GM23338 (cell line): ENCODE data around the gene IGF2. TPM values are rescaled to one million over a fixed set of nuclear protein-coding genes. Genes with fewer than 3 reads are reported as not detected.

ENCODE experiments used
- ATAC-seq: fragments of 200-7000 bp; cut with Tn5 transposase; 3 replicates; pipeline ENCODE4 v1.9.1; 2020
- DNase-seq: peaks from one replicate; pipeline ENCODE4 v3.0.0-alpha.2; 2015; ENCODE audit warnings: low spot score
- H2AFZ ChIP-seq: fragments of 200-600 bp; sonication (generic); 2 replicates; pipeline ENCODE4 v1.8.0; 2016; ENCODE audit warnings: antibody characterized with exemption, mild to moderate bottlenecking, moderate library complexity
- H3F3A ChIP-seq: fragments of 200-600 bp; sonication (generic); replicated peaks from 2 replicates; pipeline ENCODE4 v1.8.0; 2017; ENCODE audit warnings: antibody characterized with exemption, mixed run types, low read depth
- H3K27ac ChIP-seq: fragments of 200-600 bp; sonication (generic); 2 replicates; pipeline ENCODE4 v1.6.1; 2016; ENCODE audit warnings: low read depth
- H3K27me3 ChIP-seq: fragments of 200-600 bp; sonication (generic); 2 replicates; pipeline ENCODE4 v1.8.0; 2016; ENCODE audit warnings: mild to moderate bottlenecking, mixed run types, moderate library complexity; ENCODE audit not compliant: insufficient read depth
- H3K36me3 ChIP-seq: fragments of 200-600 bp; sonication (generic); 2 replicates; pipeline ENCODE4 v1.8.0; 2016; ENCODE audit warnings: mild to moderate bottlenecking; ENCODE audit not compliant: insufficient read depth
- H3K4me1 ChIP-seq: fragments of 200-600 bp; sonication (generic); 2 replicates; pipeline ENCODE4 v1.8.0; 2016; ENCODE audit warnings: mild to moderate bottlenecking, moderate library complexity; ENCODE audit not compliant: insufficient read depth
- H3K4me2 ChIP-seq: fragments of 200-600 bp; sonication (generic); 2 replicates; pipeline ENCODE4 v1.7.1; 2017; ENCODE audit warnings: mixed run types
- H3K4me3 ChIP-seq: fragments of 200-600 bp; sonication (generic); 2 replicates; pipeline ENCODE4 v1.6.1; 2016; ENCODE audit warnings: mixed run types
- H3K79me2 ChIP-seq: fragments of 200-600 bp; sonication (generic); replicated peaks from 2 replicates; pipeline ENCODE4 v1.8.0; 2017; ENCODE audit warnings: mild to moderate bottlenecking; ENCODE audit not compliant: insufficient read depth
- H3K9me2 ChIP-seq: fragments of 200-600 bp; sonication (generic); 2 replicates; pipeline ENCODE4 v1.8.0; 2017; ENCODE audit not compliant: insufficient read depth
- H4K20me1 ChIP-seq: fragments of 200-600 bp; sonication (generic); replicated peaks from 2 replicates; pipeline ENCODE4 v1.8.0; 2017; ENCODE audit warnings: mild to moderate bottlenecking; ENCODE audit not compliant: insufficient read depth
- H3K27ac Mint-ChIP-seq: 2 replicates; pipeline ENCODE4 v1.8.0; 2020; ENCODE audit warnings: inconsistent platforms, mild to moderate bottlenecking, moderate library complexity, mixed read lengths
- H3K27me3 Mint-ChIP-seq: 3 replicates; pipeline ENCODE4 v1.8.0; 2022; ENCODE audit warnings: low read depth, mild to moderate bottlenecking, moderate library complexity, mixed read lengths, inconsistent platforms; ENCODE audit not compliant: insufficient read depth, poor library complexity
- H3K36me3 Mint-ChIP-seq: 3 replicates; pipeline ENCODE4 v1.8.0; 2021; ENCODE audit warnings: low read depth, mild to moderate bottlenecking, inconsistent platforms, moderate library complexity, mixed read lengths
- H3K4me1 Mint-ChIP-seq: 3 replicates; pipeline ENCODE4 v1.8.0; 2020; ENCODE audit warnings: mild to moderate bottlenecking, inconsistent platforms, mixed read lengths
- H3K4me3 Mint-ChIP-seq: 3 replicates; pipeline ENCODE4 v1.8.0; 2021; ENCODE audit warnings: moderate library complexity, mild to moderate bottlenecking, inconsistent platforms, mixed read lengths
- H3K9me3 Mint-ChIP-seq: 3 replicates; pipeline ENCODE4 v1.8.0; 2020; ENCODE audit warnings: moderate library complexity, mild to moderate bottlenecking, inconsistent platforms, mixed read lengths
- CTCF ChIP-seq, 2 experiments: fragments of 200-600 bp in 1 of 2; sonication (generic) in 1 of 2; conservative IDR thresholded peaks; 2 replicates each; pipeline versions ENCODE4 v1.5.1 to v1.6.1; 2016 to 2017; ENCODE audit warnings: antibody characterized with exemption in 2 of 2, low read depth in 2 of 2, mild to moderate bottlenecking in 2 of 2, moderate library complexity in 1 of 2
- NANOG ChIP-seq: IDR thresholded peaks from 2 replicates; pipeline ENCODE4 v1.6.1; 2016; ENCODE audit warnings: antibody characterized with exemption, borderline replicate concordance
- POLR2AphosphoS5 ChIP-seq: IDR thresholded peaks from 2 replicates; pipeline ENCODE4 v1.6.1; 2016; ENCODE audit warnings: antibody characterized with exemption, low read depth
- STAT1 ChIP-seq: IDR thresholded peaks from one replicate; pipeline ENCODE4 v1.6.1; 2016; ENCODE audit warnings: antibody characterized with exemption; ENCODE audit not compliant: unreplicated experiment
- ZNF462 ChIP-seq: fragments of 250-450 bp; sonication (Bioruptor Pico); IDR thresholded peaks from 2 replicates; pipeline ENCODE4 v1.5.0; 2020; ENCODE audit warnings: mild to moderate bottlenecking, moderate library complexity
- polyA plus RNA-seq: library from polyadenylated mRNA; unstranded; fragments of >200 nt; fragmentation: Nextera tagmentation; extraction: Ambion mirVana; gene quantifications from 2 replicates; pipeline ENCODE4 v1.2.1, GENCODE V29; 2016
- total RNA-seq: library from RNA; depleted of rRNA; stranded (reverse); fragments of >200 nt; shearing (Covaris generic); gene quantifications from 2 replicates; pipeline ENCODE4 v1.2.3, GENCODE V29; 2014

IGF2 gene
- total and polyA plus RNA-seq, 2 experiments from 2014 or later: 1.4 to 4.0 TPM

GRCh38 chr11:2107941-2108630 is 31.1 kb downstream of the IGF2 start:
- H3K27ac ChIP-seq: no peak overlapping the region
- no peaks in the 10 kb centered on the region for H3K4me1 ChIP-seq
- no peaks in the 10 kb centered on the region for H4K20me1 ChIP-seq
- H3K36me3 Mint-ChIP-seq: no peaks in the 10 kb centered on the region
- 0 out of 2 replicates have a peak, but pooled peaks cover 6% of the 10 kb centered on the region for H3K9me2 ChIP-seq
- H3K4me1 Mint-ChIP-seq: no peaks in the 10 kb centered on the region; the same call in 2 of the 3 replicates
- no peaks in the 10 kb centered on the region for H3K9me3 Mint-ChIP-seq
- H2AFZ ChIP-seq: no peak overlapping the region
- H3K4me2 ChIP-seq: no peak overlapping the region
- H3K79me2 ChIP-seq: no peaks in the 10 kb centered on the region
- no peaks in the 10 kb centered on the region for H3K27me3 ChIP-seq
- TF ChIP-seq STAT1: no peak
- no peak for TF ChIP-seq POLR2AphosphoS5
- no peak for TF ChIP-seq CTCF (conservative IDR thresholded peaks at IDR 0.05; ENCODE audit: low read depth in 2 of 2)
- no peak for TF ChIP-seq ZNF462 (CRISPR knock-in tag)
- TF ChIP-seq NANOG: no peak
- ATAC-seq: no peak
- no peak overlapping the region for H3K4me3 Mint-ChIP-seq
- peaks cover 14% of the 10 kb centered on the region for H3K27me3 Mint-ChIP-seq
- no peaks in the 10 kb centered on the region for H3F3A ChIP-seq
- no peak overlapping the region for H3K4me3 ChIP-seq
- H3K36me3 ChIP-seq: no peaks in the 10 kb centered on the region
- H3K27ac Mint-ChIP-seq: no peak overlapping the region
- no peak for DNase-seq
